HepG2 (cell line): ENCODE results near the gene PANK2. TPM values are rescaled to one million over a fixed set of nuclear protein-coding genes. Genes with fewer than 3 reads are reported as not detected.

ENCODE experiments used
- ATAC-seq: fragments of 200-7000 bp; cut with Tn5 transposase; 3 replicates; pipeline ENCODE4 v1.9.1; 2020; ENCODE audit warnings: mild to moderate bottlenecking, moderate library complexity
- BruUV-seq: library from RNA; stranded (reverse); fragments of 400-500 nt; replicated peaks from 2 replicates; lab custom pipeline; 2021; lab: Mats Ljungman, UMichigan
- CTCF ChIA-PET: fragments of 300-600 bp; formaldehyde crosslinking; extraction: SDS; loops from one replicate; lab custom pipeline; 2021; ENCODE audit warnings: low total read pairs, inconsistent platforms, low intra/inter-chr PET ratio; lab: Yijun Ruan, JAX
- POLR2A ChIA-PET: fragments of 350-600 bp; sonication (Branson Sonifier 250); formaldehyde crosslinking; loops from one replicate; lab custom pipeline; 2020; ENCODE audit warnings: antibody characterized with exemption, inconsistent platforms; lab: Yijun Ruan, JAX
- DNase-seq: peaks from one replicate; pipeline ENCODE4 v3.0.0-alpha.2; 2015; ENCODE audit warnings: low spot score
- FAIRE-seq: peaks from 3 replicates; lab custom pipeline; 2011; peaks lifted over from hg19 to GRCh38; lab: Jason Lieb, UNC
- H2AFZ ChIP-seq: one replicate; pipeline ENCODE4 v1.6.1; 2011; ENCODE audit warnings: low read length, inconsistent platforms
- H3K27ac ChIP-seq: fragments of 300-600 bp; 3 replicates; pipeline ENCODE4 v1.8.0; 2011; ENCODE audit warnings: mixed run types, mild to moderate bottlenecking, mixed read lengths, low read length, inconsistent platforms; ENCODE audit not compliant: insufficient read depth; ENCODE audit errors: extremely low read length
- H3K27me3 ChIP-seq, 2 experiments: fragments of 200-600 bp in 1 of 2; 2 replicates in 1 of 2; 3 replicates in 1 of 2; pipeline versions ENCODE4 v1.6.0 to v1.8.0; 2011; ENCODE audit warnings: low read length in 2 of 2, mild to moderate bottlenecking in 2 of 2, moderate library complexity in 2 of 2, inconsistent platforms in 1 of 2; ENCODE audit not compliant: insufficient read depth in 2 of 2, control insufficient read depth in 1 of 2
- H3K36me3 ChIP-seq, 2 experiments: fragments of 200-600 bp in 1 of 2; replicated peaks in 1 of 2; 2 replicates in 1 of 2; 3 replicates in 1 of 2; pipeline versions ENCODE4 v1.5.1 to v1.8.0; 2011; ENCODE audit warnings: low read length in 2 of 2, inconsistent platforms in 1 of 2; ENCODE audit not compliant: insufficient read depth in 2 of 2, control insufficient read depth in 1 of 2
- H3K4me1 ChIP-seq: 2 replicates; pipeline ENCODE4 v1.5.1; 2012; ENCODE audit warnings: low read length, inconsistent platforms; ENCODE audit not compliant: insufficient read depth
- H3K4me2 ChIP-seq: 2 replicates; pipeline ENCODE4 v1.6.0; 2011; ENCODE audit warnings: low read depth, low read length, inconsistent platforms
- H3K4me3 ChIP-seq, 3 experiments: fragments of 200-600 bp in 1 of 3; sonication (generic), shearing (Covaris generic) in 1 of 3; replicated peaks in 1 of 3; 2 replicates each; pipeline ENCODE4 v1.5.1; 2011 to 2016; ENCODE audit warnings: low read length in 3 of 3, inconsistent platforms in 2 of 3, low read depth in 2 of 3, mild to moderate bottlenecking in 2 of 3, control low read depth in 1 of 3, mixed read lengths in 1 of 3; ENCODE audit not compliant: insufficient read depth in 1 of 3
- H3K79me2 ChIP-seq: one replicate; pipeline ENCODE4 v1.6.1; 2011; ENCODE audit warnings: low read length, inconsistent platforms; ENCODE audit not compliant: insufficient read depth
- H3K9ac ChIP-seq: 2 replicates; pipeline ENCODE4 v1.6.0; 2011; ENCODE audit warnings: mild to moderate bottlenecking, low read depth, low read length, inconsistent platforms; ENCODE audit not compliant: insufficient read depth
- H3K9me3 ChIP-seq: 2 replicates; pipeline ENCODE4 v1.5.1; 2012; ENCODE audit warnings: mild to moderate bottlenecking, low read length
- H4K20me1 ChIP-seq: 2 replicates; pipeline ENCODE4 v1.6.0; 2011; ENCODE audit warnings: inconsistent platforms, mild to moderate bottlenecking, low read length, moderate library complexity; ENCODE audit not compliant: insufficient read depth
- FOSL1 ChIP-seq: sonication (generic); formaldehyde crosslinking; IDR thresholded peaks from 2 replicates; pipeline ENCODE4 v1.9.0; 2021; ENCODE audit warnings: missing genetic modification reagents, borderline replicate concordance
- HIVEP1 ChIP-seq: sonication (generic); formaldehyde crosslinking; IDR thresholded peaks from 2 replicates; pipeline ENCODE4 v1.4.0; 2020; ENCODE audit warnings: mild to moderate bottlenecking, missing genetic modification reagents
- HOXA9 ChIP-seq: sonication (generic); formaldehyde crosslinking; IDR thresholded peaks from 2 replicates; pipeline ENCODE4 v1.8.1; 2022; ENCODE audit warnings: missing genetic modification reagents, mild to moderate bottlenecking, moderate library complexity, borderline replicate concordance
- ISX ChIP-seq: sonication (generic); formaldehyde crosslinking; conservative IDR thresholded peaks from 2 replicates; pipeline ENCODE4 v1.5.0; 2020; ENCODE audit warnings: missing genetic modification reagents
- KDM5A ChIP-seq: fragments of 200-600 bp; sonication (generic); IDR thresholded peaks from 2 replicates; pipeline ENCODE4 v1.7.0; 2018; ENCODE audit warnings: antibody characterized with exemption, mild to moderate bottlenecking, low read length, borderline replicate concordance
- RBM22 ChIP-seq: fragments of 200-400 bp; formaldehyde crosslinking; optimal IDR thresholded peaks from 2 replicates; pipeline ENCODE3; 2017; ENCODE audit warnings: mild to moderate bottlenecking, low read length, moderate library complexity
- RORA ChIP-seq: sonication (generic); formaldehyde crosslinking; IDR thresholded peaks from 2 replicates; pipeline ENCODE4 v1.5.0; 2020; ENCODE audit warnings: mild to moderate bottlenecking, missing genetic modification reagents, moderate library complexity
- SP1 ChIP-seq, 2 experiments: fragments of 450-650 bp in 1 of 2; sonication (generic) in 1 of 2; formaldehyde crosslinking in 1 of 2; IDR thresholded peaks; 2 replicates each; pipeline versions ENCODE4 v1.4.0 to v1.6.1; 2016 to 2020; ENCODE audit warnings: missing genetic modification reagents in 1 of 2
- SP2 ChIP-seq: sonication (generic); formaldehyde crosslinking; IDR thresholded peaks from 2 replicates; pipeline ENCODE4 v1.5.1; 2020; ENCODE audit warnings: mild to moderate bottlenecking, missing genetic modification reagents
- TARDBP ChIP-seq: sonication (generic); formaldehyde crosslinking; IDR thresholded peaks from 2 replicates; pipeline ENCODE4 v1.8.0; 2022; ENCODE audit warnings: mild to moderate bottlenecking, missing genetic modification reagents
- WIZ ChIP-seq: sonication (generic); formaldehyde crosslinking; IDR thresholded peaks from 2 replicates; pipeline ENCODE4 v1.5.1; 2020; ENCODE audit warnings: mild to moderate bottlenecking, missing genetic modification reagents
- XBP1 ChIP-seq: sonication (generic); formaldehyde crosslinking; IDR thresholded peaks from 2 replicates; pipeline ENCODE4 v1.5.0; 2020; ENCODE audit warnings: missing genetic modification reagents
- ZNF10 ChIP-seq: sonication (generic); formaldehyde crosslinking; IDR thresholded peaks from 2 replicates; pipeline ENCODE4 v1.4.0; 2020; ENCODE audit warnings: mild to moderate bottlenecking, low read depth, missing genetic modification reagents, borderline replicate concordance
- ZNF230 ChIP-seq: sonication (generic); formaldehyde crosslinking; IDR thresholded peaks from 2 replicates; pipeline ENCODE4 v1.4.0; 2020; ENCODE audit warnings: mild to moderate bottlenecking, missing genetic modification reagents
- ZNF678 ChIP-seq: sonication (generic); formaldehyde crosslinking; IDR thresholded peaks from 2 replicates; pipeline ENCODE4 v1.4.0; 2020; ENCODE audit warnings: mild to moderate bottlenecking, missing genetic modification reagents
- ZNF747 ChIP-seq: sonication (generic); formaldehyde crosslinking; IDR thresholded peaks from 2 replicates; pipeline ENCODE4 v1.8.1; 2023; ENCODE audit warnings: missing genetic modification reagents, mild to moderate bottlenecking, borderline replicate concordance
- ZNF780A ChIP-seq: sonication (generic); formaldehyde crosslinking; IDR thresholded peaks from 2 replicates; pipeline ENCODE4 v1.8.0; 2022; ENCODE audit warnings: mild to moderate bottlenecking, missing genetic modification reagents, moderate library complexity
- ZNF841 ChIP-seq: sonication (generic); formaldehyde crosslinking; IDR thresholded peaks from 2 replicates; pipeline ENCODE4 v1.8.1; 2023; ENCODE audit warnings: missing genetic modification reagents, borderline replicate concordance
- WGBS: methylation state at CpG from one replicate; pipeline ENCODE4 v1.1.6; 2017; ENCODE audit warnings: low lambda C conversion rate; 5-methylcytosine and 5-hydroxymethylcytosine counted together
- in situ Hi-C: cut with HindIII; loops from 2 replicates; pipeline ENCODE4 v1.10.0; 2017; ENCODE audit warnings: low pct_unique_long_range_greater_than_20kb; ENCODE audit not compliant: extremely low pct_ligation_motif_present
- intact Hi-C: fragments of 100-400 bp; cut with micrococcal nuclease; formaldehyde crosslinking; loops from one replicate; pipeline ENCODE4 v1.10.0; 2022; ENCODE audit not compliant: unreplicated experiment
- polyA plus RNA-seq, 8 experiments: library from polyadenylated mRNA; depleted of rRNA in 3 of 8; stranded (reverse) in 7 of 8; unstranded in 1 of 8; fragments of >200 nt; fragmentation: Illumina TruSeq in 4 of 8; extraction: Trizol in 4 of 8; gene quantifications; 2 replicates each; pipeline versions ENCODE4 v1.2.1 to v1.2.3, GENCODE V29; 2011 to 2016; ENCODE audit warnings: low read depth in 4 of 8, missing spikeins in 1 of 8, mixed read lengths in 1 of 8; ENCODE audit not compliant: insufficient read depth in 1 of 8
- total RNA-seq, 5 experiments: library from RNA; depleted of rRNA; stranded (reverse); fragments of >200 nt; fragmentation: Illumina TruSeq; extraction: Trizol; gene quantifications; 2 replicates each; pipeline ENCODE4 v1.2.3, GENCODE V29; 2016; ENCODE audit warnings: low read depth in 1 of 5
- TF ChIP-seq, protein P1 (sequence below): sonication (generic); formaldehyde crosslinking; IDR thresholded peaks from 2 replicates; pipeline ENCODE4 v1.4.0; 2020; ENCODE audit warnings: missing genetic modification reagents

Gene PANK2
- total and polyA plus RNA-seq, 2 of the 13 experiments (the other 11 are each of a cell fraction or from before 2014, with no cell fraction given) = 39.2 to 123 TPM

DNA sequence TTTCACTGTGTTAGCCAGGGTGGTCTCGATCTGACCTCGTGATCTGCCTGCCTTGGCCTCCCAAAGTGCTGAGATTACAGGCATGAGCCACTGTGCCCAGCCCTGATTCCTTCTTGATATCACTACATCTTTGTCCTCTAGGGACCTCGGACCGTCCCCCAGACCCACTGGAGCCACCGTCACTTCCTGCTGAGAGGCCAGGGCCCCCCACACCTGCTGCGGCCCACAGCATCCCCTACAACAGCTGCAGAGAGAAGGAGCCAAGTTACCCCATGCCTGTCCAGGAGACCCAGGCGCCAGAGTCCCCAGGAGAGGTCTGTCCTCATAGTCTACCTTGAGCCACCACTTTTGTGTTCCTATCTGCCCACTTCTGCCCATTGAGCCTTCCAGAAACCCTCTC, 28.0 kb upstream of the PANK2 start:
- POLR2A ChIA-PET = no interaction called here
- peaks cover 8% of the 10 kb centered on the region; the same call in 1 of the 2 replicates for H3K4me1 ChIP-seq
- CTCF ChIA-PET = no interaction called here
- no peak for FAIRE-seq
- H3K27ac ChIP-seq = no peak overlapping the region
- H3K4me2 ChIP-seq = no peak overlapping the region
- TF ChIP-seq ZNF780A (CRISPR knock-in tag) = no peak
- no peak for TF ChIP-seq ZNF678 (CRISPR knock-in tag)
- no peak for TF ChIP-seq RBM22
- no peak for TF ChIP-seq ZNF10 (CRISPR knock-in tag)
- TF ChIP-seq HIVEP1 (CRISPR knock-in tag) = no peak
- TF ChIP-seq SP1 (IDR thresholded peaks at IDR 0.05) = no peak
- no peak for TF ChIP-seq SP1 (CRISPR knock-in tag; IDR thresholded peaks at IDR 0.05)
- TF ChIP-seq XBP1 = no peak
- TF ChIP-seq ZNF747 (CRISPR knock-in tag) = no peak
- no peak for TF ChIP-seq ISX (CRISPR knock-in tag)
- no peak for TF ChIP-seq TARDBP (CRISPR knock-in tag)
- no peak for TF ChIP-seq FOSL1 (CRISPR knock-in tag)
- no peak for TF ChIP-seq KDM5A
- no peak for TF ChIP-seq ZNF230
- no peak for TF ChIP-seq HOXA9 (CRISPR knock-in tag)
- no peak for TF ChIP-seq ZNF841
- TF ChIP-seq WIZ (CRISPR knock-in tag) = no peak
- TF ChIP-seq RORA = no peak
- TF ChIP-seq, protein P1, sequence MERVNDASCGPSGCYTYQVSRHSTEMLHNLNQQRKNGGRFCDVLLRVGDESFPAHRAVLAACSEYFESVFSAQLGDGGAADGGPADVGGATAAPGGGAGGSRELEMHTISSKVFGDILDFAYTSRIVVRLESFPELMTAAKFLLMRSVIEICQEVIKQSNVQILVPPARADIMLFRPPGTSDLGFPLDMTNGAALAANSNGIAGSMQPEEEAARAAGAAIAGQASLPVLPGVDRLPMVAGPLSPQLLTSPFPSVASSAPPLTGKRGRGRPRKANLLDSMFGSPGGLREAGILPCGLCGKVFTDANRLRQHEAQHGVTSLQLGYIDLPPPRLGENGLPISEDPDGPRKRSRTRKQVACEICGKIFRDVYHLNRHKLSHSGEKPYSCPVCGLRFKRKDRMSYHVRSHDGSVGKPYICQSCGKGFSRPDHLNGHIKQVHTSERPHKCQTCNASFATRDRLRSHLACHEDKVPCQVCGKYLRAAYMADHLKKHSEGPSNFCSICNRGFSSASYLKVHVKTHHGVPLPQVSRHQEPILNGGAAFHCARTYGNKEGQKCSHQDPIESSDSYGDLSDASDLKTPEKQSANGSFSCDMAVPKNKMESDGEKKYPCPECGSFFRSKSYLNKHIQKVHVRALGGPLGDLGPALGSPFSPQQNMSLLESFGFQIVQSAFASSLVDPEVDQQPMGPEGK (CRISPR knock-in tag) = no peak
- TF ChIP-seq SP2 (CRISPR knock-in tag) = no peak
- H3K9ac ChIP-seq = no peak overlapping the region
- intact Hi-C loops (no loop called here), in situ Hi-C loops (no loop called here)
- no peaks in the 10 kb centered on the region for H4K20me1 ChIP-seq
- H2AFZ ChIP-seq = no peak overlapping the region
- H3K79me2 ChIP-seq = no peaks in the 10 kb centered on the region
- no peaks in the 10 kb centered on the region for H3K9me3 ChIP-seq
- no peak overlapping the region for H3K4me3 ChIP-seq
- no peak for ATAC-seq
- H3K36me3 ChIP-seq = peaks cover 61 to 76% of the 10 kb centered on the region in 2 experiments
- no peak for DNase-seq
- BruUV-seq = no TSS peak
- WGBS = 97% methylated on average over 7 of the region's 7 CpGs
- no peaks in the 10 kb centered on the region for H3K27me3 ChIP-seq
